ENCODE data around the gene PTX3. TPM values are rescaled to one million over a fixed set of nuclear protein-coding genes. Genes with fewer than 3 reads are reported as not detected.

Gene PTX3
- total RNA-seq, 4 donors from 2014 or later, result 1.8 to 26.2 (median 3.7) TPM

GRCh38 chr3:157471064-157471463, 34.4 kb downstream of the PTX3 start:
- Histone ChIP-seq H3K4me1 (no peaks in the 10 kb centered on the region), H3K27me3 (no peaks in the 10 kb centered on the region), H3K27ac (no peak overlapping the region), H3K9me3 (no peaks in the 10 kb centered on the region), H3K36me3 (no peaks in the 10 kb centered on the region), H3K4me3 (no peak overlapping the region)
- no peak for TF ChIP-seq POLR2AphosphoS5 (IDR thresholded peaks at IDR 0.05)
- no peak for TF ChIP-seq EP300 (IDR thresholded peaks at IDR 0.05; ENCODE audit: low read depth)
- TF ChIP-seq POLR2A (IDR thresholded peaks at IDR 0.05), result no peak
- no peak for TF ChIP-seq CTCF (IDR thresholded peaks at IDR 0.05)
- WGBS, 2 donors (ENCODE audit: low coverage in 1 of 2), result 50 to 80% methylated on average over 1 of the region's 1 CpG
- intact Hi-C loops (cut with DNase I; ENCODE audit: low total_unique reads), result no loop called here
- in situ Hi-C loops (cut with MboI; ENCODE audit: low pct_ligation_motif_present in 1 of 4, low pct_unique_long_range_greater_than_20kb in 1 of 4, low sequenced_read_pairs in 3 of 4), result no loop called here
- no peak for DNase-seq

GRCh38 chr3:157472648-157473047, 36.0 kb downstream of the PTX3 start:
- in situ Hi-C loops (cut with MboI; ENCODE audit: low pct_ligation_motif_present in 1 of 4, low pct_unique_long_range_greater_than_20kb in 1 of 4, low sequenced_read_pairs in 3 of 4), result no loop called here

GRCh38 chr3:157475921-157476414, 39.3 kb downstream of the PTX3 start:
- no peaks in the 10 kb centered on the region for H3K9me3 ChIP-seq
- H3K4me3 ChIP-seq, result no peak overlapping the region
- in situ Hi-C loops (cut with MboI; ENCODE audit: low pct_ligation_motif_present in 1 of 4, low pct_unique_long_range_greater_than_20kb in 1 of 4, low sequenced_read_pairs in 3 of 4), result loop anchor here in 2 of 4 donors (25.0 kb wide), 1 partner anchor 264 kb away; no protein-coding TSS in a partner anchor
- intact Hi-C loops (cut with DNase I; ENCODE audit: low total_unique reads), result no loop called here
- no peaks in the 10 kb centered on the region for H3K4me1 ChIP-seq
- DNase-seq, result no peak
- TF ChIP-seq POLR2AphosphoS5 (IDR thresholded peaks at IDR 0.05) (no peak), EP300 (IDR thresholded peaks at IDR 0.05; ENCODE audit: low read depth) (no peak), CTCF (IDR thresholded peaks at IDR 0.05) (no peak), POLR2A (IDR thresholded peaks at IDR 0.05) (no peak)
- WGBS, 2 donors (ENCODE audit: low coverage in 1 of 2), result 58% methylated on average over 1 of the region's 1 CpG; no CpG with 5 or more reads in 1 of the 2 donors
- H3K27me3 ChIP-seq, result no peaks in the 10 kb centered on the region
- H3K36me3 ChIP-seq, result no peaks in the 10 kb centered on the region
- no peak overlapping the region for H3K27ac ChIP-seq

More at GRCh38 chr3:157472648-157473047, 36.0 kb downstream of the PTX3 start:
- Histone ChIP-seq H3K4me1 (no peaks in the 10 kb centered on the region), H3K9me3 (no peaks in the 10 kb centered on the region), H3K27me3 (no peaks in the 10 kb centered on the region), H3K36me3 (no peaks in the 10 kb centered on the region), H3K4me3 (no peak overlapping the region), H3K27ac (no peak overlapping the region)
- intact Hi-C loops (cut with DNase I; ENCODE audit: low total_unique reads), result no loop called here
- TF ChIP-seq POLR2AphosphoS5 (IDR thresholded peaks at IDR 0.05) (no peak), CTCF (IDR thresholded peaks at IDR 0.05) (no peak), POLR2A (IDR thresholded peaks at IDR 0.05) (no peak), EP300 (IDR thresholded peaks at IDR 0.05; ENCODE audit: low read depth) (no peak)
- no peak for DNase-seq
- WGBS, 2 donors (ENCODE audit: low coverage in 1 of 2), result 96 to 100% methylated on average over 1 of the region's 1 CpG

- Histone ChIP-seq H3K36me3 (no peaks in the 10 kb centered on the region), H3K27me3 (no peaks in the 10 kb centered on the region), H3K27ac (no peak overlapping the region), H3K9me3 (no peaks in the 10 kb centered on the region), H3K4me3 (no peak overlapping the region), H3K4me1 (no peaks in the 10 kb centered on the region)
- 60 to 68% methylated on average over 3 of the region's 3 CpGs for WGBS, 2 donors (ENCODE audit: low coverage in 1 of 2)
- TF ChIP-seq EP300 (IDR thresholded peaks at IDR 0.05; ENCODE audit: low read depth) (no peak), POLR2A (IDR thresholded peaks at IDR 0.05) (no peak), POLR2AphosphoS5 (IDR thresholded peaks at IDR 0.05) (no peak), CTCF (IDR thresholded peaks at IDR 0.05) (no peak)
- DNase-seq, result no peak
- intact Hi-C loops (cut with DNase I; ENCODE audit: low total_unique reads) (no loop called here), in situ Hi-C loops (cut with MboI; ENCODE audit: low pct_ligation_motif_present in 1 of 4, low pct_unique_long_range_greater_than_20kb in 1 of 4, low sequenced_read_pairs in 3 of 4) (loop anchor here in 2 of 4 donors (25.0 kb wide), 1 partner anchor 265 kb away; no protein-coding TSS in a partner anchor)
Measured at GRCh38 chr3:157477441-157477840, 40.8 kb downstream of the PTX3 start.

All from transverse colon (tissue), 4 donors.